ENCODE measurements around the gene NIPAL3. TPM values are rescaled to one million over a fixed set of nuclear protein-coding genes. Genes with fewer than 3 reads are reported as not detected.
"Not testable (repeated sequence)": the region's sequence is repeated elsewhere in the genome, so short reads cannot be mapped to it uniquely, and the experiment has no call there.

The NIPAL3 gene
- total RNA-seq, 1 experiment from 2014 or later, result 7.7 TPM

GRCh38 chr1:24459551-24460266 lies 44.1 kb downstream of the NIPAL3 start:
- Mint-ChIP-seq H3K27me3 (ENCODE audit: low read depth) (no peaks in the 10 kb centered on the region), H3K27ac (no peak overlapping the region; a peak in 1 of 7 replicates), H3K4me1 (peaks cover 17 to 22% of the 10 kb centered on the region in 2 experiments), H3K9me3 (peaks cover 2 to 4% of the 10 kb centered on the region in 2 experiments; a peak in 2 of 5 replicates), H3K4me3 (no peak overlapping the region), H3K36me3 (ENCODE audit: insufficient read depth in 1 of 3, low read depth in 3 of 3) (peaks cover 6 to 10% (median 9%) of the 10 kb centered on the region in 3 experiments; a peak in 4 of 7 replicates)
- Histone ChIP-seq H4K20me1 (ENCODE audit: control insufficient read depth, insufficient read depth, insufficient read length) (no peaks in the 10 kb centered on the region), H2AFZ (ENCODE audit: low read length) (no peak overlapping the region), H2BK15ac (ENCODE audit: low read depth, low read length) (no peak overlapping the region), H2BK12ac (ENCODE audit: insufficient read length, low read depth, low read length) (no peak overlapping the region), H3K4me2 (ENCODE audit: insufficient read depth, insufficient read length, low read length) (no peak overlapping the region), H4K8ac (replicated peaks; ENCODE audit: insufficient read length, low read depth, low read length) (no peak overlapping the region), H3K23ac (ENCODE audit: insufficient read length, low read depth, low read length) (no peak overlapping the region), H2AK5ac (ENCODE audit: insufficient read length, low read length) (no peak overlapping the region), H3K4me1 (ENCODE audit: insufficient read depth, low read length) (peaks cover under 1% of the 10 kb centered on the region; the same call in 1 of the 2 replicates), H2BK5ac (ENCODE audit: insufficient read length, low read length) (no peak overlapping the region), H3K56ac (ENCODE audit: insufficient read length, low read depth, low read length) (no peak overlapping the region), H3K4ac (ENCODE audit: low read depth, low read length) (no peak overlapping the region), H4K91ac (ENCODE audit: insufficient read length, low read depth, low read length) (no peak overlapping the region), H3K79me1 (ENCODE audit: insufficient read depth, low read depth, low read length, poor library complexity, severe bottlenecking) (no peaks in the 10 kb centered on the region), H3K79me2 (ENCODE audit: insufficient read depth, low read length) (no peaks in the 10 kb centered on the region), H3K27me3 (ENCODE audit: insufficient read depth, low read length) (no peaks in the 10 kb centered on the region), H2BK120ac (ENCODE audit: low read depth, low read length, poor library complexity, severe bottlenecking) (no peak overlapping the region), H3K14ac (ENCODE audit: insufficient read depth, low read length) (no peak overlapping the region), H3K27ac (ENCODE audit: insufficient read length, low read depth, low read length) (no peak overlapping the region), H3K9ac (ENCODE audit: extremely low read depth, insufficient read length, low read length) (no peak overlapping the region), H3K9me3 (ENCODE audit: control insufficient read depth, low read depth, low read length) (no peaks in the 10 kb centered on the region), H4K5ac (ENCODE audit: insufficient read length, low read depth, low read length) (no peak overlapping the region), H3T11ph (ENCODE audit: low read length) (no peak overlapping the region), H3K23me2 (ENCODE audit: insufficient read length, low read depth, low read length, poor library complexity, severe bottlenecking) (peaks cover 5% of the 10 kb centered on the region), H3K18ac (ENCODE audit: insufficient read length, low read depth, low read length) (no peak overlapping the region), H2BK20ac (ENCODE audit: low read depth, low read length, poor library complexity, severe bottlenecking) (no peak overlapping the region)
- WGBS (ENCODE audit: extremely low coverage, insufficient read length, low lambda C conversion rate), result no CpG with 5 or more reads among the region's 6 CpGs
- TF ChIP-seq, protein P1, sequence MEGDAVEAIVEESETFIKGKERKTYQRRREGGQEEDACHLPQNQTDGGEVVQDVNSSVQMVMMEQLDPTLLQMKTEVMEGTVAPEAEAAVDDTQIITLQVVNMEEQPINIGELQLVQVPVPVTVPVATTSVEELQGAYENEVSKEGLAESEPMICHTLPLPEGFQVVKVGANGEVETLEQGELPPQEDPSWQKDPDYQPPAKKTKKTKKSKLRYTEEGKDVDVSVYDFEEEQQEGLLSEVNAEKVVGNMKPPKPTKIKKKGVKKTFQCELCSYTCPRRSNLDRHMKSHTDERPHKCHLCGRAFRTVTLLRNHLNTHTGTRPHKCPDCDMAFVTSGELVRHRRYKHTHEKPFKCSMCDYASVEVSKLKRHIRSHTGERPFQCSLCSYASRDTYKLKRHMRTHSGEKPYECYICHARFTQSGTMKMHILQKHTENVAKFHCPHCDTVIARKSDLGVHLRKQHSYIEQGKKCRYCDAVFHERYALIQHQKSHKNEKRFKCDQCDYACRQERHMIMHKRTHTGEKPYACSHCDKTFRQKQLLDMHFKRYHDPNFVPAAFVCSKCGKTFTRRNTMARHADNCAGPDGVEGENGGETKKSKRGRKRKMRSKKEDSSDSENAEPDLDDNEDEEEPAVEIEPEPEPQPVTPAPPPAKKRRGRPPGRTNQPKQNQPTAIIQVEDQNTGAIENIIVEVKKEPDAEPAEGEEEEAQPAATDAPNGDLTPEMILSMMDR (conservative IDR thresholded peaks at IDR 0.05), result no peak
- no peak for DNase-seq

DNA sequence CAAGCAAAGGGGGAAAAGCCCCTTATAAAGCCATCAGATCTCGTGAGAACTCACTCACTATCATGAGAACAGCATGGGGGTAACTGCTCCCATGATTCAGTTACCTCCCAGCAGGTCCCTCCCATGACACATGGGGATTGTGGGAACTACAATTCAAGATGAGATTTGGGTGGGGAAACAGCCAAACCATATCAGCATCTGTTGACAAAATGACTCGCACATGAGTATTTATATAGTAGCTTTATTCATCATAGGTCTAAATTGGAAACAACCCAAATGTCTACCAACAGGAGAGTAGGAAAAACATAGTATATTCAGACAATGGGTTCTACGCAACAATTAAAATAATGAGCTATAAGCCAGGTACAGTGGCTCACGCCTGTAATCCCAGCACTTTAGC lies 46.5 kb downstream of the NIPAL3 start:
- H2BK15ac ChIP-seq (ENCODE audit: low read depth, low read length); H3K27me3 Mint-ChIP-seq (ENCODE audit: low read depth); H3K4me3 Mint-ChIP-seq; H2BK12ac ChIP-seq (ENCODE audit: insufficient read length, low read depth, low read length); H3K27ac ChIP-seq (ENCODE audit: insufficient read length, low read depth, low read length); H2BK20ac ChIP-seq (ENCODE audit: low read depth, low read length, poor library complexity, severe bottlenecking); H3K4ac ChIP-seq (ENCODE audit: low read depth, low read length); H3K4me2 ChIP-seq (ENCODE audit: insufficient read depth, insufficient read length, low read length); H4K8ac ChIP-seq (replicated peaks; ENCODE audit: insufficient read length, low read depth, low read length); H3K36me3 Mint-ChIP-seq (ENCODE audit: insufficient read depth in 1 of 3, low read depth in 3 of 3); H3K9me3 ChIP-seq (ENCODE audit: control insufficient read depth, low read depth, low read length); H2BK5ac ChIP-seq (ENCODE audit: insufficient read length, low read length); H3K18ac ChIP-seq (ENCODE audit: insufficient read length, low read depth, low read length); H2AK5ac ChIP-seq (ENCODE audit: insufficient read length, low read length); H3K14ac ChIP-seq (ENCODE audit: insufficient read depth, low read length); H3K23me2 ChIP-seq (ENCODE audit: insufficient read length, low read depth, low read length, poor library complexity, severe bottlenecking); H4K91ac ChIP-seq (ENCODE audit: insufficient read length, low read depth, low read length); DNase-seq; H4K5ac ChIP-seq (ENCODE audit: insufficient read length, low read depth, low read length); H3K27me3 ChIP-seq (ENCODE audit: insufficient read depth, low read length); H3K9me3 Mint-ChIP-seq; H3K79me1 ChIP-seq (ENCODE audit: insufficient read depth, low read depth, low read length, poor library complexity, severe bottlenecking); H3K56ac ChIP-seq (ENCODE audit: insufficient read length, low read depth, low read length); H2BK120ac ChIP-seq (ENCODE audit: low read depth, low read length, poor library complexity, severe bottlenecking); H3K23ac ChIP-seq (ENCODE audit: insufficient read length, low read depth, low read length); H3K4me1 ChIP-seq (ENCODE audit: insufficient read depth, low read length); H3K9ac ChIP-seq (ENCODE audit: extremely low read depth, insufficient read length, low read length); H2AFZ ChIP-seq (ENCODE audit: low read length); H4K20me1 ChIP-seq (ENCODE audit: control insufficient read depth, insufficient read depth, insufficient read length); H3T11ph ChIP-seq (ENCODE audit: low read length); H3K79me2 ChIP-seq (ENCODE audit: insufficient read depth, low read length): not testable (repeated sequence)
- Mint-ChIP-seq H3K27ac (peak overlapping the region in 2 of 3 experiments; percentile 10 to 40; a peak in 3 of 7 replicates), H3K4me1 (peaks cover 37 to 41% of the 10 kb centered on the region in 2 experiments)
- no CpG with 5 or more reads among the region's 4 CpGs for WGBS (ENCODE audit: extremely low coverage, insufficient read length, low lambda C conversion rate)

Data from H9 (cell line).